ENCODE results near the gene A4GALT.

GRCh38 chr22:42716221-42716620 lies 4.4 kb downstream of the A4GALT start:
- no peak for TF ChIP-seq REST (IDR thresholded peaks at IDR 0.05; ENCODE audit: insufficient read depth in 1 of 2, low read depth in 2 of 2, low read length in 2 of 2)
- no peak for TF ChIP-seq TAF1 (IDR thresholded peaks at IDR 0.05; ENCODE audit: borderline replicate concordance, insufficient read depth, low read length)
